Measurements from ENCODE around the gene PUM1.

GRCh38 chr1:30914587-30914922 lies 151.0 kb downstream of the PUM1 start:
- no peak for TF ChIP-seq TAF1 (conservative IDR thresholded peaks at IDR 0.05)
- TF ChIP-seq, protein P1, sequence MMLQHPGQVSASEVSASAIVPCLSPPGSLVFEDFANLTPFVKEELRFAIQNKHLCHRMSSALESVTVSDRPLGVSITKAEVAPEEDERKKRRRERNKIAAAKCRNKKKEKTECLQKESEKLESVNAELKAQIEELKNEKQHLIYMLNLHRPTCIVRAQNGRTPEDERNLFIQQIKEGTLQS (IDR thresholded peaks at IDR 0.05): no peak
- TF ChIP-seq YY1 (IDR thresholded peaks at IDR 0.05): no peak
- TF ChIP-seq, protein P2, sequence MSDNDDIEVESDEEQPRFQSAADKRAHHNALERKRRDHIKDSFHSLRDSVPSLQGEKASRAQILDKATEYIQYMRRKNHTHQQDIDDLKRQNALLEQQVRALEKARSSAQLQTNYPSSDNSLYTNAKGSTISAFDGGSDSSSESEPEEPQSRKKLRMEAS (IDR thresholded peaks at IDR 0.05): no peak
